NCI-H748 treated with DMSO at 0.1 percent for 48 hours (cell line): ENCODE measurements around the gene ZNF789.
"Not testable (repeated sequence)": the region's sequence is repeated elsewhere in the genome, so short reads cannot be mapped to it uniquely, and the experiment has no call there.

Experiments used
- DNase-seq: peaks from one replicate; lab custom pipeline; 2025; lab: John Stamatoyannopoulos, UW

Gene ZNF789

GRCh38 chr7:99457650-99458493 is 14.8 kb upstream of the ZNF789 start:
- DNase-seq: no peak

GRCh38 chr7:99459087-99459486 is 13.6 kb upstream of the ZNF789 start:
- DNase-seq: no peak

DNA sequence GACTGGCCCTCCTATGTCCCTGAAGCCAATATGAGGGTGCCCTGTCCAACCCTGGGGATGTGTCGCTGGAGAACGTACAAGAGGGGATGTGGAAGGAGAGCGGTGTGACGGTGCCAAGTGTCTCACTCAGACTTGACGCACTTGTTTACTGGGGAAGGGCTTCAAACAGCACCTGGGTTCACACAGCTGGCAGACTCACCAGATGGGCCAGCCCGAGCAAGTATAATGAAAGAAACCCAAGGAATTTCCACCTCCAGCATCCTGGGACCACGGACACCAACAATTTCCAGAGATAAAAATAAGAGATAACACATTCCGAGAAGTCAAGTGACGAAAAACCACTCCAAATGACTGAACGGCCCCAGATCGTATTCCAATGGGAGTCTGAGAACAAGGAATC is 12.0 kb upstream of the ZNF789 start:
- DNase-seq: no peak

- DNase-seq: no peak
These were observed 11.5 kb upstream of the ZNF789 start for GRCh38 chr7:99461221-99461620.

- DNase-seq: no peak
These were observed 7.3 kb upstream of the ZNF789 start for GRCh38 chr7:99465421-99465768.

GRCh38 chr7:99468336-99468918 is 4.3 kb upstream of the ZNF789 start:
- no peak for DNase-seq

DNA sequence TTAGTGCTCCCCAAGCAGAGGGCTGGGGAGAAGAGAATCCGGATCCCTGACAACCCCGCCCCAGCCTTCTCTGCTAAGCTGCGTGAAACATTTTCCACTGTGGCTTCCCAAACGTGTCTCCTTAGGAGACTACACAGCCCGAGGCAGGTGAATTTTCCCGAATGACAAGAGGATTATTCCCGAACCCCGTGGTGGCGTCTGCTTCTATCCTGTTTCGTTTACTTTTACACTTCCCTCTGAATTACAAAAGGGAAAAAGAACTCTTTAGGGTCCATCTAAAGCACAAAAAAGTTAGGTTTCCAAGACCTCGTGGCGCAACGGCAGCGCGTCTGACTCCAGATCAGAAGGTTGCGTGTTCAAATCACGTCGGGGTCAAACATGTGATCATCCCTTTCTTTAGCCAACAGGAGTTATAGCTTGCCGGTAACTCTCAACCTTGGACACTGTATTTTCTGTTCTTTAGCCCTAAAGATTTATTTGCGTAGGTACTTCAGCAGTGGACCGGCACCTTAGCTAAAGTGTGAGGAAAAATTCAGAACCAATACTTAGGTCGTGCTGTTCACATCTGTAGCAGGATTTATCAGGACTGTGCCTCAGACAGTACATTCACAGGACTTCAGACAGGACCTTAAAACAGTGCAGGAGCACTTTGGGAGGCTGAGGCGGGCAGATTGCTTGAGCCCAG is 3.2 kb upstream of the ZNF789 start:
- no peak for DNase-seq

- DNase-seq: peak; percentile 10
These were observed 566 bp downstream of the ZNF789 start for GRCh38 chr7:99473315-99473596.

DNA sequence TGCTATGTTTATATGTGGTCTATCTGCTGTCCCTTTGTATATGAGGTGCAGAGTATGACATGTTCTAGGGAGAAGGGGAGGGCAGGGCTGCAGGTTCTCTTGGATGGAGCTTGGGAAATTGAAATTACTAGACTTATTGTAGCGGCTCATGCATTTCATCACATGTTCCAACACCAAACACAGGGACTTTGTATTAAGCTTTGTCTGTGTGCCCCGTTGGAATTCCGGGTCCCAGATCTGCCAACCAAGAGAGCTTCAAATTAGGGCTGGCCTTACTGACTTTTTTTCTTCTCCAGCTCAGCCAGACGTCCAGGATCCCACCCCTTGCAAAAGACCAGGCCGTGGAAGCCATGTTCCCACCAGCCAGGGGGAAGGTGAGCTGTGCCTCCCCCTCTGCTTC is 3.4 kb downstream of the ZNF789 start:
- DNase-seq: no peak

GRCh38 chr7:99478464-99479440 is 6.1 kb downstream of the ZNF789 start:
- no peak for DNase-seq

DNA sequence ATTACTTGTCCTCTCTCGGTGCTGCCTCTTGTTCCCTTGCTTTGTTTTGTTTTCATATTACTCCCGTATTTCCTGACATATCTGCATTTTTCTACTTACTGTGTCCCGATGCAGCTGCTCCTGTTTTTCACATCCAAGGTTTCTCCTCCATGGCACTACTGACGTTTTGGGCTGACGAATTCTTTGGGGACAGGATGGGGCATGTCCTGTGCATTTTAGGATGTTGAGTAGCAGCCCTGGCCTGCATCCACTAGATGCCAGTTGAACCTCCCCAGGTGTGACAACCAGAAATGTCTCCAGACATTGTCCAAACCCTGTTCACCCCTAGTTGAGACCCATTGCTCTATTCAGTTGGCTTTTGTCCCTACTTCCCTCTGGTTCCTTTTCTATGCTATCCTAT is 12.4 kb downstream of the ZNF789 start:
- DNase-seq: no peak

- DNase-seq: no peak
These were observed 16.5 kb downstream of the ZNF789 start for GRCh38 chr7:99489235-99489634.

- no peak for DNase-seq
These were observed 18.2 kb downstream of the ZNF789 start for GRCh38 chr7:99490878-99491277.

- DNase-seq: no peak
These were observed 21.1 kb downstream of the ZNF789 start for GRCh38 chr7:99493823-99494222.

DNA sequence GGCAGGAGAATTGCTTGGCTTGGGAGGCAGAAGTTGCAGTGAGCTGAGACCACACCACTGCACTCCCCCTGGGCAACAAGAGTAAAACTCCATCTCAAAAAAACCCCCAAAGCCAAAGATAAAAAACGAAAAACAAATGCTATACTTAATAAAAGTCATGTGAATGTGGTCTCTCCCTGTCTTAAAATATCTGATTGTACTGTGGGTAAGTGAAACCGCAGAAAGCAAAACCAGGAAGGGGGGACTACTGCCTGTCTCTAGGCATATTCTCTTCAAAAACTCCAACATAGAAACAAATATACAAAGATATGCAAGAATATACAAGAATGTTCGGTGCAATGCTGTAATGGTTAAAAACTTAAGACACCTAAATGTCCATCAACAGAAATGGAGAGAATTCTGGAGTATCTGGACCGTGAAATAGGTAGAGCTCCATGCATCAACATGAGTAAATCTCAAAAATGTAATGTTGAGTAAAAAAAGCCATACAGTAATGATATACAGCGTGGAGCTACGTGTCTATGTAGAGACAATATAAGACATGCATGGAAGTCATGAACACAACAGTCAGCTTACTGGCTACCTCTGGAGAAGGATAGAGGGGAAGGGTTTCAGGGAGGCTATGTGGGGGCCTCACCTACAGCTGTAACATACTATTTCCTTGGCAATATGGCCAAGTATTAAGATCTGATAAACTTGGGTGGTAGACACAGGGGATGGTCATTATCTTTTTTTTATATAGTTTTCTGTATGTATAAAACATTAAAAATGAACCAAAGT is 25.3 kb downstream of the ZNF789 start:
- DNase-seq: no peak

GRCh38 chr7:99498546-99498944 is 25.9 kb downstream of the ZNF789 start:
- no peak for DNase-seq

GRCh38 chr7:99499371-99499720 is 26.7 kb downstream of the ZNF789 start:
- DNase-seq: no peak

- DNase-seq: peak; percentile 77
These were observed 27.3 kb downstream of the ZNF789 start, which contains the start of gene ZNF394 for GRCh38 chr7:99499721-99500636. TSS of gene ZNF394 (minus strand) at chr7:99500281. CDS start at chr7:99500093, 188 bp downstream.

DNA sequence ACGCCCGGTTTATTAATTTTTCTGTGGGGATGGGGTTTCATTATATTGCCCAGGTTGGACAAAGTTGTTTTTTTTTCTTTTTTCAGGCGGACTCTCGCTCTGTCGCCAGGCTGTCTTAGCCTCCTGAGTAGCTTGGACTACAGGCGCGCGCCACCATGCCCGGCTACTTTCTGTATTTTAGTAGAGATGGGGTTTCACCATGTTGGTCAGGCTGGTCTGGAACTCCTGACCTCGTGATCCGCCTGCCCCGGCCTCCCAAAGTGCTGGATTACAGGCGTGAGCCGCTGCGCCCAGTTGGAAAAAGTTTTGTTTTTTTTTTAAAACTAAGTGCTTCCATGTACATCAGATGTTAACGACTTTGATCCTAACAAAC is 27.9 kb downstream of the ZNF789 start:
- DNase-seq: no peak

- not testable (repeated sequence) for DNase-seq
These were observed 28.5 kb downstream of the ZNF789 start for GRCh38 chr7:99501236-99501635.

DNA sequence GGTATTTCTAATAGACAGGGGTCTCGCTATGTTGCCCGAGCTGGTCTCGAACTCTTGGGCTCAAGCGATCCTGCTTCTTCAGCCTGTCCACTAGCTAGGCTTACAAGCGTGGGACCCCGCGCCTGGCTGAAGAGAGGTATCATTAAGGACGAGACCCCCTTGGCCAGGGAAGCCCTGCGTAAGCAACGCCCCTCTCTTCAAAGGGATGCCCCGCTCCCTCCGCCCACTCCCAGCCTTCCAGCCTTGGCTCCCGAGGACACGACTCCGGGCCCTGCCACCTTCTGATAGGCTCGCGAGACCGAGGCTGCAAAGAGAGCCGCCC is 31.6 kb downstream of the ZNF789 start:
- no peak for DNase-seq
